SW 1271 (cell line): ENCODE measurements around the gene SLC38A5.
"Not testable (repeated sequence)": the region's sequence is repeated elsewhere in the genome, so short reads cannot be mapped to it uniquely, and the experiment has no call there.

Experiments
- DNase-seq, 2 experiments: peaks; one replicate each; lab custom pipeline; 2025; lab: John Stamatoyannopoulos, UW

Gene SLC38A5

GRCh38 chrX:48470110-48470832, at the start of gene SLC38A5:
Gene SLC38A5, minus strand, starts transcription at chrX:48470260. Its CDS starts 2,336 bp downstream, at chrX:48467924.
- DNase-seq = no peak

GRCh38 chrX:48519481-48519880, 49.4 kb upstream of the SLC38A5 start:
- DNase-seq = not testable (repeated sequence)

- DNase-seq = no peak
Measured at GRCh38 chrX:48516987-48517386, 46.9 kb upstream of the SLC38A5 start.

GRCh38 chrX:48516285-48516684, 46.2 kb upstream of the SLC38A5 start:
- no peak for DNase-seq

GRCh38 chrX:48515842-48516241, 45.8 kb upstream of the SLC38A5 start:
- no peak for DNase-seq

- DNase-seq = no peak
Measured at GRCh38 chrX:48514868-48515460, 44.9 kb upstream of the SLC38A5 start.

GRCh38 chrX:48514126-48514806, 44.2 kb upstream of the SLC38A5 start:
- no peak for DNase-seq

GRCh38 chrX:48513670-48514069, 43.6 kb upstream of the SLC38A5 start:
- DNase-seq = no peak

- DNase-seq = no peak
Measured at GRCh38 chrX:48512371-48512935, 42.4 kb upstream of the SLC38A5 start.

GRCh38 chrX:48511560-48511959, 41.5 kb upstream of the SLC38A5 start:
- no peak for DNase-seq

- no peak for DNase-seq
Measured at GRCh38 chrX:48509619-48510018, 39.6 kb upstream of the SLC38A5 start.

- DNase-seq = no peak
Measured at GRCh38 chrX:48509245-48509590, 39.2 kb upstream of the SLC38A5 start.

- DNase-seq = peak; percentile 2 to 47
Measured at GRCh38 chrX:48508400-48509244, 38.6 kb upstream of the SLC38A5 start, which contains the start of gene PORCN. Gene PORCN, plus strand, starts transcription at chrX:48508992. Its CDS starts 829 bp downstream, at chrX:48509821.

GRCh38 chrX:48507246-48507645, 37.2 kb upstream of the SLC38A5 start:
- no peak for DNase-seq

GRCh38 chrX:48505481-48505880, 35.4 kb upstream of the SLC38A5 start:
- DNase-seq = no peak

- no peak for DNase-seq
Measured at GRCh38 chrX:48504261-48504660, 34.2 kb upstream of the SLC38A5 start.

- peak; percentile 52 for DNase-seq
Measured at GRCh38 chrX:48498374-48498809, 28.3 kb upstream of the SLC38A5 start.

GRCh38 chrX:48497871-48498270, 27.8 kb upstream of the SLC38A5 start:
- DNase-seq = no peak

GRCh38 chrX:48496660-48497059, 26.6 kb upstream of the SLC38A5 start:
- DNase-seq = no peak

- no peak for DNase-seq
Measured at GRCh38 chrX:48493890-48494364, 23.9 kb upstream of the SLC38A5 start.

- peak in 1 of 2 experiments; percentile 23 for DNase-seq
Measured at GRCh38 chrX:48492293-48492910, 22.3 kb upstream of the SLC38A5 start.
